CD4-positive, alpha-beta memory T cell (primary cell): ENCODE data around the gene RAB36. TPM values are rescaled to one million over a fixed set of nuclear protein-coding genes. Genes with fewer than 3 reads are reported as not detected.

Experiments used
- CTCF ChIA-PET: fragments of 350-600 bp; sonication (Branson Sonifier 250); formaldehyde crosslinking; loops from one replicate; lab custom pipeline; 2021; ENCODE audit warnings: inconsistent platforms; ENCODE audit not compliant: partially characterized antibody; lab: Charles Lee
- POLR2A ChIA-PET: fragments of 350-600 bp; sonication (Branson Sonifier 250); formaldehyde crosslinking; loops from one replicate; lab custom pipeline; 2021; ENCODE audit not compliant: partially characterized antibody; lab: Charles Lee
- DNase-seq, 5 donors: peaks; one replicate each; pipeline versions ENCODE4 v3.0.0 to v3.0.0-alpha.2; 2020 to 2022; ENCODE audit warnings: mixed read lengths in 1 of 5
- H3K27ac ChIP-seq: one replicate; pipeline ENCODE4 v1.7.0; 2013; ENCODE audit warnings: low read depth, low read length
- H3K27me3 ChIP-seq: 2 replicates; pipeline ENCODE4 v1.7.0; 2013; ENCODE audit warnings: mild to moderate bottlenecking, low read length, moderate library complexity; ENCODE audit not compliant: insufficient read depth
- H3K36me3 ChIP-seq: 2 replicates; pipeline ENCODE4 v1.7.0; 2013; ENCODE audit warnings: mild to moderate bottlenecking, low read length, moderate library complexity; ENCODE audit not compliant: insufficient read depth
- H3K4me1 ChIP-seq: 2 replicates; pipeline ENCODE4 v1.7.0; 2013; ENCODE audit warnings: mild to moderate bottlenecking, low read length, moderate library complexity; ENCODE audit not compliant: insufficient read depth
- H3K4me3 ChIP-seq, 2 donors: one replicate each; pipeline ENCODE4 v1.7.0; 2013; ENCODE audit warnings: low read length in 2 of 2, mild to moderate bottlenecking in 1 of 2
- H3K9me3 ChIP-seq, 2 donors: one replicate each; pipeline ENCODE4 v1.7.0; 2013; ENCODE audit warnings: low read length in 2 of 2, control low read depth in 1 of 2; ENCODE audit not compliant: control insufficient read depth in 1 of 2
- H3K27ac Mint-ChIP-seq, 7 donors: one replicate each; pipeline ENCODE4 v1.8.0; 2020 to 2021; ENCODE audit warnings: mixed read lengths in 7 of 7, mild to moderate bottlenecking in 6 of 7, inconsistent platforms in 3 of 7, moderate library complexity in 3 of 7
- H3K27me3 Mint-ChIP-seq, 2 donors: one replicate each; pipeline ENCODE4 v1.8.0; 2020 to 2021; ENCODE audit warnings: mixed read lengths in 2 of 2
- H3K36me3 Mint-ChIP-seq, 2 donors: one replicate each; pipeline ENCODE4 v1.8.0; 2020 to 2021; ENCODE audit warnings: mixed read lengths in 2 of 2, inconsistent platforms in 1 of 2, mild to moderate bottlenecking in 1 of 2
- H3K4me1 Mint-ChIP-seq, 4 donors: one replicate each; pipeline ENCODE4 v1.8.0; 2020 to 2021; ENCODE audit warnings: mixed read lengths in 4 of 4, mild to moderate bottlenecking in 1 of 4
- H3K4me3 Mint-ChIP-seq, 8 donors: one replicate each; pipeline ENCODE4 v1.8.0; 2020 to 2021; ENCODE audit warnings: mixed read lengths in 8 of 8, mild to moderate bottlenecking in 7 of 8, moderate library complexity in 6 of 8, inconsistent platforms in 3 of 8
- H3K9me3 Mint-ChIP-seq, 8 donors: one replicate each; pipeline ENCODE4 v1.8.0; 2020 to 2021; ENCODE audit warnings: mixed read lengths in 8 of 8, mild to moderate bottlenecking in 5 of 8, inconsistent platforms in 3 of 8, moderate library complexity in 1 of 8
- intact Hi-C: fragments of 100-400 bp; cut with micrococcal nuclease; formaldehyde crosslinking; loops from one replicate; pipeline ENCODE4 v1.15.1; 2023
- polyA plus RNA-seq, 2 donors: library from polyadenylated mRNA; unstranded; fragments of 300-500 nt; fragmentation: Illumina TruSeq; gene quantifications; one replicate each; pipeline ENCODE4 v1.2.3, GENCODE V29; 2021
- total RNA-seq, 2 experiments: library from RNA; stranded (reverse); gene quantifications; one replicate each; pipeline ENCODE4 v1.2.3, GENCODE V29; 2021

RAB36 gene
- total and polyA plus RNA-seq, 4 experiments from 2014 or later: 0.33 to 1.1 (median 0.63) TPM

DNA sequence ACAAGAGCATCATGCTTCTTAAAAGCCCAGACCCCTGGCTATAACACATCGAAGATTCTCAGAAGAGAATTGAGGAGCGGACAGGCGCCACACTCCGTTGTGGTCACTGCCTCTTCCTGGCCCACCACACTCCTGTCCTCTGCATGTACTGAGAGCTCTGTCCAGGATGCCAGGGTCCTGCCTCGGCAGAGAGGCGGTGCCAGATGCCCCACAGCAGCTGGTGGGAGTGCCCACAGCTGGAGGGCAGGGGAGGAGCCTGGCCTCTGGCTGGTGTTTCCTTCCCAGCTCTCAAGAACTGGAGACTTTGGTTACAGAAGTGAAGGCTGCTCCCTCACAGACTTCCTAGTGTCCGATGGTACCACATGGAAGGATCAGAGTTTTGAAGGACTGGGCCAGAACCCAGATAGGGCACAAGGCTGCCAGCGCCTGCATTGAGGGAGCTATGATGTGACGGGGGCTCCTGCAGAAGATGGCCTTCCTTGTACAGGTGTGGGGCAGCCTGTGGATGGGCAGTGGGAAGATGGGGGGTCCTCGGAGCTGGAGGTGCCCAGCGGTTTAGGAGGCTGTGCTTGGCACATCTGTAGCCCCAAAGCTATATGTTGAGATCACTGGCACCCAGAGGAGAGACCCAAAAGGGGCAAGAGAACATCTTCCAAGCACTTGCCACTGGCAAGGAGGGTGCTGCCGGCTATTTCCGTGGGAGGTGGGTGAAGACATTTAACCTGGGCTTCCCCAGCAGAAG is 22.9 kb upstream of the RAB36 start:
- Mint-ChIP-seq H3K27me3 (no peaks in the 10 kb centered on the region), H3K36me3 (peaks cover 0 to 4% of the 10 kb centered on the region in 2 donors), H3K9me3 (peaks cover 0 to 3% (median 0%) of the 10 kb centered on the region in 8 donors), H3K4me1 (peaks cover 8 to 24% (median 16%) of the 10 kb centered on the region in 4 donors), H3K27ac (peak overlapping the region in 3 of 7 donors; percentile 12 to 25 (median 24)), H3K4me3 (no peak overlapping the region)
- ChIA-PET CTCF (interaction anchor here (1.7 to 6.1 kb wide), 3 partner anchors 162 to 369 kb away, joined by 4 to 42 read pairs (median 6); no protein-coding TSS in a partner anchor), POLR2A (interaction anchor here (3.7 kb wide), 1 partner anchor 20 kb away, joined by 16 read pairs; the partner anchor contains the start of gene RSPH14)
- Histone ChIP-seq H3K36me3 (no peaks in the 10 kb centered on the region), H3K9me3 (no peaks in the 10 kb centered on the region), H3K27ac (no peak overlapping the region), H3K27me3 (no peaks in the 10 kb centered on the region), H3K4me1 (peaks cover 16% of the 10 kb centered on the region), H3K4me3 (no peak overlapping the region)
- intact Hi-C loops: no loop called here
- DNase-seq: no peak

DNA sequence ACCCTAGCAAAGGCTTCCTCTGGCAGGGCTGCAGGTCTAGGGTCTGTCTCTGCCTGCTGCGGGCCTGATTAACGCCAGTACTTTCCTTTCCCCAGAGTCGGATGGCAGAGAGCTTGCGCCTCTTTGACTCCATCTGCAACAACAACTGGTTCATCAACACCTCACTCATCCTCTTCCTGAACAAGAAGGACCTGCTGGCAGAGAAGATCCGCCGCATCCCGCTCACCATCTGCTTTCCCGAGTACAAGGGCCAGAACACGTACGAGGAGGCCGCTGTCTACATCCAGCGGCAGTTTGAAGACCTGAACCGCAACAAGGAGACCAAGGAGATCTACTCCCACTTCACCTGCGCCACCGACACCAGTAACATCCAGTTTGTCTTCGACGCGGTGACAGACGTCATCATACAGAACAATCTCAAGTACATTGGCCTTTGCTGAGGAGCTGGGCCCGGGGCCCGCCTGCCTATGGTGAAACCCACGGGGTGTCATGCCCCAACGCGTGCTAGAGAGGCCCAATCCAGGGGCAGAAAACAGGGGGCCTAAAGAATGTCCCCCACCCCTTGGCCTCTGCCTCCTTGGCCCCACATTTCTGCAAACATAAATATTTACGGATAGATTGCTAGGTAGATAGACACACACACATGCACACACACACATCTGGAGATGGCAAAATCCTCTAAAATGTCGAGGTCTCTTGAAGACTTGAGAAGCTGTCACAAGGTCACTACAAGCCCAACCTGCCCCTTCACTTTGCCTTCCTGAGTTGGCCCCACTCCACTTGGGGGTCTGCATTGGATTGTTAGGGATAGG is 22.1 kb upstream of the RAB36 start:
- DNase-seq: peak in 1 of 5 donors; percentile 3
- Histone ChIP-seq H3K27me3 (no peaks in the 10 kb centered on the region), H3K4me3 (no peak overlapping the region), H3K27ac (no peak overlapping the region), H3K36me3 (no peaks in the 10 kb centered on the region), H3K9me3 (no peaks in the 10 kb centered on the region), H3K4me1 (peaks cover 16% of the 10 kb centered on the region)
- ChIA-PET POLR2A (no interaction called here), CTCF (interaction anchor here (1.5 to 6.1 kb wide), 5 partner anchors 9 to 370 kb away, joined by 4 to 42 read pairs (median 6); no protein-coding TSS in a partner anchor)
- no peaks in the 10 kb centered on the region for H3K27me3 Mint-ChIP-seq
- intact Hi-C loops: no loop called here
- no peak overlapping the region for H3K4me3 Mint-ChIP-seq
- peaks cover 0 to 4% of the 10 kb centered on the region in 2 donors for H3K36me3 Mint-ChIP-seq
- peak overlapping the region in 3 of 7 donors; percentile 55 to 72 (median 63) for H3K27ac Mint-ChIP-seq
- H3K4me1 Mint-ChIP-seq: peaks cover 8 to 25% (median 16%) of the 10 kb centered on the region in 4 donors
- H3K9me3 Mint-ChIP-seq: peaks cover 0 to 3% (median 0%) of the 10 kb centered on the region in 8 donors

DNA sequence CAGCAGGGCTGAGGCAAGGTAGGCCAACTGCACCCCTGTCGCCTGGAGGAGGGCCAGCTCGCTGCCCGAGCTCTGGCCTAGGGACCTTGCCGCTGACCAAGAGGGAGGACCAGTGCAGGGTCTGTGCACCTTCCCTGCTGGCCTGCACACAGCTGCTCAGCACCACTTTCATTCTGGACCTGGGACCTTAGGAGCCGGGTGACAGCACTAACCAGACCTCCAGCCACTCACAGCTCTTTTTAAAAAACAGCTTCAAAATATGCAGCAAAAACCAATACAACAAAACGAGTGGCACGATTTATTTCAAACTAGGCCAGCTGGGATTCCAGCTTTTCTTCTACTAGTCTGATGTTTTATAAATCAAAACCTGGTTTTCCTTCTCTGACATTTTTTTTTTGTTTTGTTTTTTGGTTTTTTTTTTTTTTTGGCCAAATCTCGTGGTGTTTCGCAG is 21.4 kb upstream of the RAB36 start:
- peaks cover 0 to 4% of the 10 kb centered on the region in 2 donors for H3K36me3 Mint-ChIP-seq
- CTCF ChIA-PET: interaction anchor here (1.5 to 1.9 kb wide), 3 partner anchors 9 to 166 kb away, joined by 4 to 6 read pairs (median 6); no protein-coding TSS in a partner anchor
- H3K4me3 Mint-ChIP-seq: no peak overlapping the region
- Histone ChIP-seq H3K9me3 (no peaks in the 10 kb centered on the region), H3K27me3 (no peaks in the 10 kb centered on the region), H3K36me3 (no peaks in the 10 kb centered on the region), H3K4me3 (no peak overlapping the region), H3K27ac (no peak overlapping the region), H3K4me1 (peaks cover 15% of the 10 kb centered on the region)
- no peak overlapping the region for H3K27ac Mint-ChIP-seq
- no peaks in the 10 kb centered on the region for H3K27me3 Mint-ChIP-seq
- peaks cover 0 to 3% (median 0%) of the 10 kb centered on the region in 8 donors for H3K9me3 Mint-ChIP-seq
- no peak for DNase-seq
- intact Hi-C loops: no loop called here
- peaks cover 12 to 26% (median 19%) of the 10 kb centered on the region in 4 donors for H3K4me1 Mint-ChIP-seq
- POLR2A ChIA-PET: no interaction called here

DNA sequence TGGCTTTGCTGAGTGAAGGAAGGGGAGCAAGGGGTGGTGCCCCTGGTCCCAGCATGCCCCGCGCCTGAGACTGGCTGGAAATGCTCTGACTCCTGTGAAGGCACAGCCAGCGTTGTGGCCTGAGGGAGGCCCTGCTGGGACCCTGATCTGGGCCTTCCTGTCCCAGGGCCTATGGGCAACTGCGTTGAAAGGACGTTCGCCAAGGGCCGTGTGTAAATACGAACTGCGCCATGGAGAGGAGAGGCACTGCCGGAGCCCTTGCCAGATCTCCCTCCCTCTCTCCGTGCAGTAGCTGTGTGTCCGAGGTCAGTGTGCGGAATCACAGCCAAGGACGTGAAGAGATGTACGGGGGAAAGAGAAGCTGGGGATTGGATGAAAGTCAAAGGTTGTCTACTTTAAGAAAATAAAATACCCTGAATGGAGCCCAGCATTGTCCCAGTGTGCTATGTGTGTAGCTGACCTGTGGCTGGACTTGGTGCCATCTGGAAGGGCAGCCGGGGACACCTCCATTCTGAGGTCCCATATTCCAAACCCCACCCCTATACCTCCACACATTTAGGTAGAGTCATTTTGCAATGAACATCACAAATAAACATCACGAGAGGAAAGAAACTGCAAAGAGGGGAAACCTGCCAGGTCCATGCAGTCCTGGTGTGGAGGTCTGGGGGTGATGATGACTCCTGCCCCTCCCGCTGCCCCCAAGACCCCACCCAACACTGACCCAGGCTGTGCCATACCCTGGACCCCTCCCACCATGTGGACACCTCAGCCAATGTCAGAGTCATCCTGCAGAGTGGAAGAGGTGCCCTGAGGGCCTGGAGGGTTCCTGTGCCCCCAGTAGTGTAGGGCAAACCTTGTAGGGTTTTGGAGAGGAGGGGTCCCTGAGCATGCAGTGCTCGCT is 20.4 kb upstream of the RAB36 start:
- peaks cover 5% of the 10 kb centered on the region for H3K4me1 ChIP-seq
- Mint-ChIP-seq H3K27ac (no peak overlapping the region), H3K4me1 (peaks cover 5 to 16% (median 11%) of the 10 kb centered on the region in 4 donors), H3K36me3 (no peaks in the 10 kb centered on the region), H3K4me3 (no peak overlapping the region), H3K9me3 (no peaks in the 10 kb centered on the region), H3K27me3 (no peaks in the 10 kb centered on the region)
- no peak for DNase-seq
- H3K9me3 ChIP-seq: no peaks in the 10 kb centered on the region
- no peaks in the 10 kb centered on the region for H3K36me3 ChIP-seq
- intact Hi-C loops: no loop called here
- ChIA-PET CTCF (interaction anchor here (1.6 to 1.9 kb wide), 2 partner anchors 165 to 168 kb away, joined by 6 read pairs; no protein-coding TSS in a partner anchor), POLR2A (no interaction called here)
- H3K27ac ChIP-seq: no peak overlapping the region
- no peak overlapping the region for H3K4me3 ChIP-seq
- no peaks in the 10 kb centered on the region for H3K27me3 ChIP-seq

DNA sequence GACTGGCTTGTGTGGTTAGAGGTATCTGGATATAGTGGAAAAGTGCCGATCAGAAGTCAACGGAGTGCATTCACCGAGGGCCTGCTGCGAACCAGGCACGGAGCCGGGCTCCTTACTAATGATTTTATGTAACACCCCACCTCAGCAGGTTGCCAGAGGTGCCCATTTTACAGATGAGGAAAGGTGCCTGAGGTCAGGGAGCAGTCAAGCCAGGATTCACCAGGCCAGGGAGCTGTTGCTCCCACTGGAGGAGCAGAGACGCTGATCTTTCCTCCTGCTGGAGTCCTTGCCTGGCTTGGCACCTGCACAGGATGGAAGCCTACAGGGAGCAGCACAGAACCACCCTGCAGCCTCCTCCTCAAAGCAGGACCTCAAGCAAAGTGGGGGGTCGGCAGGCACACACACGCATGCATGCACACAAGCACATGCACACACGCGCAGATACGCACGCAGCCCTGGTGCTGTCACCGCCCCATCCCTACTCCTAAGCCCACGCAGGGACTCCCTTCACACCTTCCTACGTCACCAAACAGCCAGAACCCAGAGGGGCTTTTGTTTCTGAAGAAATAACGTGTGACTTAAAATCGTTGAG is 19.7 kb upstream of the RAB36 start:
- no peak overlapping the region for H3K27ac ChIP-seq
- CTCF ChIA-PET: interaction anchor here (10.5 kb wide), 1 partner anchor 168 kb away, joined by 185 read pairs; no protein-coding TSS in a partner anchor
- no peaks in the 10 kb centered on the region for H3K36me3 ChIP-seq
- no peaks in the 10 kb centered on the region for H3K9me3 ChIP-seq
- H3K4me3 Mint-ChIP-seq: no peak overlapping the region
- no peaks in the 10 kb centered on the region for H3K9me3 Mint-ChIP-seq
- H3K4me1 Mint-ChIP-seq: peaks cover 1 to 9% (median 6%) of the 10 kb centered on the region in 4 donors
- no peaks in the 10 kb centered on the region for H3K4me1 ChIP-seq
- H3K36me3 Mint-ChIP-seq: no peaks in the 10 kb centered on the region
- POLR2A ChIA-PET: no interaction called here
- DNase-seq: no peak
- H3K27me3 Mint-ChIP-seq: no peaks in the 10 kb centered on the region
- intact Hi-C loops: no loop called here
- no peaks in the 10 kb centered on the region for H3K27me3 ChIP-seq
- no peak overlapping the region for H3K4me3 ChIP-seq
- H3K27ac Mint-ChIP-seq: peak overlapping the region in 1 of 7 donors; percentile 53
